ENCODE results near the gene TRPV6.

- TF ChIP-seq POLR2A (IDR thresholded peaks at IDR 0.05; ENCODE audit: low read length) (no peak), GATA1 (IDR thresholded peaks at IDR 0.05; ENCODE audit: low read depth, low read length) (no peak)
These were observed 18.5 kb downstream of the TRPV6 start for GRCh38 chr7:142867097-142867378.
